ENCODE measurements around the gene CLSTN1. TPM values are rescaled to one million over a fixed set of nuclear protein-coding genes. Genes with fewer than 3 reads are reported as not detected.

CLSTN1 gene
- total and polyA plus RNA-seq, 10 donors: 28.8 to 70.7 (median 60.5) TPM

GRCh38 chr1:9847269-9847668 lies 23.5 kb upstream of the CLSTN1 start:
- no peaks in the 10 kb centered on the region for H3K9me3 ChIP-seq
- peaks cover 0 to 8% (median 0%) of the 10 kb centered on the region in 7 donors for H3K27me3 ChIP-seq (replicated peaks in 1 of 7)
- intact Hi-C loops (cut with DNase I; ENCODE audit: low total_unique reads): no loop called here
- peaks cover 0 to 11% (median 0%) of the 10 kb centered on the region in 6 donors for H3K36me3 ChIP-seq
- no peak overlapping the region for H3K27ac ChIP-seq
- H3K4me1 ChIP-seq: peaks cover 2 to 31% (median 15%) of the 10 kb centered on the region in 6 donors
- 79 to 95% (median 91%) methylated on average over 2 of the region's 2 CpGs for WGBS, 5 donors
- DNase-seq: no peak
- TF ChIP-seq POLR2A (IDR thresholded peaks at IDR 0.05) (no peak), POLR2AphosphoS5 (IDR thresholded peaks at IDR 0.05) (no peak), CTCF (IDR thresholded peaks at IDR 0.05 in 8 of 11, conservative IDR thresholded peaks at IDR 0.05 in 3 of 11) (no peak)
- H3K4me3 ChIP-seq: no peak overlapping the region

- intact Hi-C loops (cut with DNase I; ENCODE audit: low total_unique reads): no loop called here
- Histone ChIP-seq H3K4me3 (no peak overlapping the region), H3K27ac (peak overlapping the region in 2 of 8 donors; percentile 13 to 47), H3K4me1 (peaks cover 2 to 31% (median 15%) of the 10 kb centered on the region in 6 donors), H3K27me3 (replicated peaks in 1 of 7) (peaks cover 0 to 8% (median 0%) of the 10 kb centered on the region in 7 donors), H3K9me3 (no peaks in the 10 kb centered on the region), H3K36me3 (peaks cover 0 to 11% (median 0%) of the 10 kb centered on the region in 6 donors)
- TF ChIP-seq CTCF (IDR thresholded peaks at IDR 0.05 in 8 of 11, conservative IDR thresholded peaks at IDR 0.05 in 3 of 11) (no peak), POLR2A (IDR thresholded peaks at IDR 0.05) (no peak), POLR2AphosphoS5 (IDR thresholded peaks at IDR 0.05) (no peak)
- DNase-seq: no peak
- 91 to 98% (median 92%) methylated on average over 16 to 17 of the region's 17 CpGs for WGBS, 5 donors
These were observed 22.9 kb upstream of the CLSTN1 start for GRCh38 chr1:9846611-9847171.

GRCh38 chr1:9845914-9846313 lies 22.1 kb upstream of the CLSTN1 start:
- Histone ChIP-seq H3K27me3 (replicated peaks in 1 of 7) (peaks cover 0 to 12% (median 0%) of the 10 kb centered on the region in 7 donors), H3K4me1 (peaks cover 2 to 27% (median 14%) of the 10 kb centered on the region in 6 donors), H3K9me3 (no peaks in the 10 kb centered on the region), H3K36me3 (peaks cover 0 to 11% (median 0%) of the 10 kb centered on the region in 6 donors), H3K4me3 (no peak overlapping the region), H3K27ac (peak overlapping the region in 3 of 8 donors; percentile 13 to 47 (median 14))
- intact Hi-C loops (cut with DNase I; ENCODE audit: low total_unique reads): no loop called here
- WGBS, 5 donors: 59 to 78% (median 70%) methylated on average over 9 of the region's 9 CpGs
- no peak for DNase-seq
- no peak for TF ChIP-seq POLR2A (IDR thresholded peaks at IDR 0.05)
- TF ChIP-seq CTCF (IDR thresholded peaks at IDR 0.05 in 8 of 11, conservative IDR thresholded peaks at IDR 0.05 in 3 of 11): no peak
- TF ChIP-seq POLR2AphosphoS5 (IDR thresholded peaks at IDR 0.05): no peak

GRCh38 chr1:9844756-9845155 lies 21.0 kb upstream of the CLSTN1 start:
- no peak overlapping the region for H3K4me3 ChIP-seq
- H3K27me3 ChIP-seq (replicated peaks in 1 of 7): peaks cover 0 to 12% (median 0%) of the 10 kb centered on the region in 7 donors
- H3K36me3 ChIP-seq: peaks cover 0 to 11% (median 0%) of the 10 kb centered on the region in 6 donors
- peaks cover 2 to 15% (median 7%) of the 10 kb centered on the region in 6 donors for H3K4me1 ChIP-seq
- no peak overlapping the region for H3K27ac ChIP-seq
- intact Hi-C loops (cut with DNase I; ENCODE audit: low total_unique reads): no loop called here
- 88 to 93% (median 92%) methylated on average over 5 to 7 of the region's 7 CpGs for WGBS, 5 donors
- H3K9me3 ChIP-seq: no peaks in the 10 kb centered on the region
- TF ChIP-seq POLR2A (IDR thresholded peaks at IDR 0.05) (no peak), POLR2AphosphoS5 (IDR thresholded peaks at IDR 0.05) (no peak), CTCF (IDR thresholded peaks at IDR 0.05 in 8 of 11, conservative IDR thresholded peaks at IDR 0.05 in 3 of 11) (no peak)
- no peak for DNase-seq

Measured in spleen (tissue), 11 donors.